ENCODE results near the gene TMCC1. TPM values are rescaled to one million over a fixed set of nuclear protein-coding genes. Genes with fewer than 3 reads are reported as not detected.
"Not testable (repeated sequence)": the region's sequence is repeated elsewhere in the genome, so short reads cannot be mapped to it uniquely, and the experiment has no call there.

Gene TMCC1
- total RNA-seq, 1 donor from 2014 or later: 24.9 TPM

- intact Hi-C loops (cut with micrococcal nuclease): no loop called here
Measured at GRCh38 chr3:129655291-129655700, 238.2 kb downstream of the TMCC1 start.

- intact Hi-C loops (cut with micrococcal nuclease): no loop called here
Measured at GRCh38 chr3:129654131-129654530, 239.4 kb downstream of the TMCC1 start.

GRCh38 chr3:129653019-129653418 lies 240.5 kb downstream of the TMCC1 start:
- intact Hi-C loops (cut with micrococcal nuclease): no loop called here

GRCh38 chr3:129651435-129652202 lies 241.9 kb downstream of the TMCC1 start:
- intact Hi-C loops (cut with micrococcal nuclease): loop anchor here (2.0 kb wide), 1 partner anchor 351 kb away; no protein-coding TSS in a partner anchor

GRCh38 chr3:129650256-129650872 lies 243.1 kb downstream of the TMCC1 start:
- intact Hi-C loops (cut with micrococcal nuclease): loop anchor here (1.0 to 2.0 kb wide), 7 partner anchors 23 to 352 kb away; no protein-coding TSS in a partner anchor

GRCh38 chr3:129648391-129648790 lies 245.1 kb downstream of the TMCC1 start:
- intact Hi-C loops (cut with micrococcal nuclease): no loop called here

- intact Hi-C loops (cut with micrococcal nuclease): no loop called here
Measured at GRCh38 chr3:129645286-129645685, 248.2 kb downstream of the TMCC1 start.

GRCh38 chr3:129644836-129645235 lies 248.7 kb downstream of the TMCC1 start:
- intact Hi-C loops (cut with micrococcal nuclease): no loop called here

- intact Hi-C loops (cut with micrococcal nuclease): not testable (repeated sequence)
Measured at GRCh38 chr3:129641567-129642260, 251.8 kb downstream of the TMCC1 start.

- intact Hi-C loops (cut with micrococcal nuclease): not testable (repeated sequence)
Measured at GRCh38 chr3:129640985-129641384, 252.5 kb downstream of the TMCC1 start.

- intact Hi-C loops (cut with micrococcal nuclease): no loop called here
Measured at GRCh38 chr3:129638481-129638880, 255.0 kb downstream of the TMCC1 start.

GRCh38 chr3:129636082-129636481 lies 257.4 kb downstream of the TMCC1 start:
- intact Hi-C loops (cut with micrococcal nuclease): no loop called here

GRCh38 chr3:129635656-129636055 lies 257.9 kb downstream of the TMCC1 start:
- intact Hi-C loops (cut with micrococcal nuclease): no loop called here

GRCh38 chr3:129633751-129634481 lies 259.6 kb downstream of the TMCC1 start:
- intact Hi-C loops (cut with micrococcal nuclease): no loop called here

- intact Hi-C loops (cut with micrococcal nuclease): no loop called here
Measured at GRCh38 chr3:129632977-129633376, 260.5 kb downstream of the TMCC1 start.

GRCh38 chr3:129632556-129632955 lies 261.0 kb downstream of the TMCC1 start:
- intact Hi-C loops (cut with micrococcal nuclease): no loop called here

GRCh38 chr3:129632056-129632455 lies 261.5 kb downstream of the TMCC1 start:
- intact Hi-C loops (cut with micrococcal nuclease): no loop called here

GRCh38 chr3:129629011-129629410 lies 264.5 kb downstream of the TMCC1 start:
- intact Hi-C loops (cut with micrococcal nuclease): loop anchor here (2.0 to 5.0 kb wide), 2 partner anchors 468 to 482 kb away; no protein-coding TSS in a partner anchor

GRCh38 chr3:129628169-129628522 lies 265.4 kb downstream of the TMCC1 start:
- intact Hi-C loops (cut with micrococcal nuclease): loop anchor here (1.0 to 5.0 kb wide), 6 partner anchors 138 to 483 kb away; no protein-coding TSS in a partner anchor

GRCh38 chr3:129627350-129628168 lies 266.0 kb downstream of the TMCC1 start:
- intact Hi-C loops (cut with micrococcal nuclease): loop anchor here (1.0 to 5.0 kb wide), 9 partner anchors 20 to 483 kb away; partner anchors contain the start of gene IFT122

Measured in T-helper 1 cell treated with Interleukin-12 subunit alpha and Interleukin-12 subunit beta and Interleukin-4 antibody, amounts not matched to agents 30 ng/mL and 1 ng/mL, for 36 hours (primary cell).